HG02798 (cell line): Measurements from ENCODE around the gene RILPL1.
"Not testable (repeated sequence)": the region's sequence is repeated elsewhere in the genome, so short reads cannot be mapped to it uniquely, and the experiment has no call there.

ENCODE experiments used
- ATAC-seq: cut with Tn5 transposase; IDR thresholded peaks from one replicate; pipeline ENCODE4 v1.9.1; 2021; ENCODE audit warnings: mild to moderate bottlenecking; ENCODE audit not compliant: unreplicated experiment, poor library complexity

The RILPL1 gene

DNA sequence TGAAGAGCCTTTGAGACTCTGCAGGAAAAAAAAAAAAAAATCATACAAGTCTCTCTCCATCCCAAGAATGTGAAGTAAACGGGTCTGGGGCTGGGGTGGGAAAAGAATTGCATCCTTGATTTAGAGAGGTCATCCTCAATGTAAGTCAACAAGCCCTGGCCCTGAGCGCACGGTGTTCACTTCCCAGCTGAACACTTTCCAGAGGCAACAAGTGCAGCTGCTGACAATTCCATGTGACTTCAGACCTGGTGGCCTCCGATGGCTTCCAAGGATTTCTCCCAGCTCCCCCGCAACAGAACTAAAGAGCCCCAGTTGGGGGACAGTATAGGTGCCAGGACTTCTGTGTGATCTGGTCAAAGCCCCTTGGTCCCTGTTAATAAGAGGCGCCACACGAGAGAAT, 2.4 kb downstream of the RILPL1 start:
- ATAC-seq, result no peak

DNA sequence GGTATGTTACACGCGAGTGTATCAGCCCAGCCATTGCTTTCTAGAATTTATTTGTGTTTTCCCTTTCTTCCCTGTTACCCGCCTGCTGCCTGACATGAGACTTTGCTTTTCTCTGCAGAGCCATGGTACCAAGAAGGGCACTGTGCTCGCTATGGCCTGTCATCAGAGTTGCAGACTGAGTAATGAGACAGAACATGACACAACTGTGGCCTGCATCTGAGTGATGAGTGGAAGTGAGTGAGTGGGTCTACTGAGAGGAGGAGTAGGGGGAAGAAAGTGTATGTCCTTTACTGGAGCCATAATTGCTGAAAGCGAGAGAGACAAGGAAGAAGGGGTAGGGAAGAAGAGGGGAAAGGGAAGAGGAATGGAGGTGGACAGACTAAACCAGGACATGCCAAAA, 2.9 kb downstream of the RILPL1 start:
- no peak for ATAC-seq

DNA sequence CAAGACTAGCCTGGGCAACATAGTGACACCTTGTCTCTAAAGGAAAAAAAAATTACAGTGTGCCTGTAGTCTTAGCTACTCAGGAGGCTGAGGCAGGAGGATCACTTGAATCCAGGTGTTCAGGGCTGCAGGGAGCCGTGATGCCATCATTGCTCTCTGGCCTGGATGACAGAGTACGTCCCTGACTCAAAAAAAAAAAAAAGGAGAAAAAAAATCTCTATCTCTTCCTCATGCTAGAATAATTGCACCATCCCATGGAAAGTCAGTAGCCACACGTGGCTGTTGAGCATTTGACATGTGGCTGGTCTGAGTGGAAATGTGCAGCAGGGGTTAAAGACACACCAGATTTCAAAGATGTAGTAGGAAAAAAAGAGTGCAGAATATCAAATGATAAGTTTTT, 3.8 kb downstream of the RILPL1 start:
- no peak for ATAC-seq

DNA sequence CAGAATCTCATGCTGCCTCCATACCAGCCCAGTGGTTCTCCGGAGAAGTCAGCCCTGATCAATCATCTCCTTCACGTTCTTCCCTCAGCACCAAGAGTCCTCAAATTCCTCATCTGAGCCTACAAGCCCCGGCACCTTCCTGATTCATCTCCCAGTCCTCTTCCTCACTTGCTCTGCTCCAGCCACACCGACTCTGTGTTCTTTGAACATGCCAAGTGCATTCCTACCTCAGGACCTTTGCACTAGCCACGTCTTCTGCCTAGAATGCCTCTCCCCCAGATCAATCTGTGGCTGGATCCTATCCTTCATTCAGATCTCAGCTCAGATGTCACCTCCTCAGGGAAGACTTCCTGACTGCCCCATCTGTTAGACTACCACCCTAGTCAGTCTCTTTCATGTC, 4.7 kb downstream of the RILPL1 start:
- no peak for ATAC-seq

DNA sequence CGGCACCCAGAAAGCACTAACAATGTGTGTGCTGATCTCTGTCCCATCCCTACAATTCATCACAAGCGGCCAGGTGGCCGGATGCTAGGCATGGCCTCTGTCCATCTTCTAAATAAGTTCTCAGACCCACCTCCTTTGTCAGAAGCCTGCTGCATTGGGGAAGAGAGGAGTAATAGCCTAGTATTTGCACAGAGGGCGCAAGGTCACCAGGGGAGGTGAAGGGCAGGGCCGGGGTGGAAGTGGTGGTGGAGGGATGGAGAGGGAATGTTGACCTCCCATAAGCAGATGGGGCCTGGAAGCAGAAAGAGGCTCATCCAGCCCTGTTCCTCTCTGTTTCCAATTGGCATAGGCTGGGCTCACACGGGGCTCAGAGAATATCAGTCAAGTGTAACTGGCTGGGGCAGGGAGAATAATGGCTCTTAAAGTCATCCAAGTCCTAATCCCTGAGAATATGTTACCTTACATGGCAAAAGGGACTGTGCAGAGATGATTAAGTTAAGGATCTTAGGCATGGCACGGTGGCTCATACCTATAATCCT, 6.9 kb downstream of the RILPL1 start:
- ATAC-seq, result no peak

DNA sequence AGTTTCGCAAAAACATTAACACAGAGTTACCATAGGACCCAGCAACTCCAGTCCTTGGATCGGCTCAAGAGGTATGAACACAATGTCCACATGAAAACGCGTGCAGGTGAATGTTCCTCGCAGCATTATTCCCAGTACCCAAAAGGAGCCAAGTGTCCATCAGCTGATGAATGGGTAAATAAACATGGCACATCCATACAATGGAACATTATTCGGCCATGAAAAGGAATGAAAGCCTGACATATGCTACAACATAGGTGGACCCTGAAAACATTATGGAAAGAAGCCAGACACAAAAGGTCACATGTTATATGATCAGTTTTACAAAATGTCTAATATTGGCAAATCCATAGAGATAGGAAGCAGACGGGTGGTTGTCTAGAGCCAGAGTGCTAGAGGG, 9.1 kb downstream of the RILPL1 start:
- ATAC-seq, result no peak

DNA sequence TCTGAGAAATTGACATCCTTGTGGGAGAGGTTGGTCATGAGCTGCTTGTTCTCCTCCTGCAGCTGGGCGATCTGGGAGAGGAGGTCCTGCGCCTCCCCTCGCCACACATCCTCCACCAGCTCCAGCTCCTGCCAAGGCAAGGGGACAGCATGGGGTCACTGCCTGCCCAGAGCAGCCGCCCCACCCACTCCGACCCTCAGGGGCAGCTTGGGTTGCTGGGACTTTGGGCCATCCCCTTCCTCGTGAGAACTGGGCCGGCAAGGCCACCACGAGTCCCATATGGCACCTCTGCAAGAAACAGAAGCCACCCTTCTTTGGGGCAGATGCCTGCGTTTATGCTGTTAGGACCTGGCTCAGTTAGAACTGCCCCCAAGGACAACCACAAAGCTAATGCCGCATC, 10.0 kb downstream of the RILPL1 start:
- no peak for ATAC-seq

DNA sequence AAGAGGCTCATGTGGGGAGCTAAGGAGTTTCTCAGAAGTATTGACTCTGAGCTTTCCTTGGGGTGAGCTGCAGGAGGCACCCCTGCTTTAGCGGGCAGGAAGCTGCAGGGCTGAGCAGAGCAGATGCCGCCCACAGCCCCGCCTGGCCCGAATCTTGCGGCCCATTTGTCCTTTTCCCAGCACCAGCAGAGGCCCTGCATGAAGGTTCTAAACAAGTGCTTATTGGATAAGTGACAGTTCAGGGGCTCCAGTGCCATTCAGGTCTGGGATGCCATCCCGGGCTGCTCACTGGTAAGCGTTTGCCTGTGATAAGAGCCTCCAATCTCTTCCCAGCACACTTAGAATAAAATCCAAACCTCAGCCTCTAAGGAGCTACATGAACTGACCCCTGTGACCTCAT, 11.4 kb downstream of the RILPL1 start:
- ATAC-seq, result no peak

DNA sequence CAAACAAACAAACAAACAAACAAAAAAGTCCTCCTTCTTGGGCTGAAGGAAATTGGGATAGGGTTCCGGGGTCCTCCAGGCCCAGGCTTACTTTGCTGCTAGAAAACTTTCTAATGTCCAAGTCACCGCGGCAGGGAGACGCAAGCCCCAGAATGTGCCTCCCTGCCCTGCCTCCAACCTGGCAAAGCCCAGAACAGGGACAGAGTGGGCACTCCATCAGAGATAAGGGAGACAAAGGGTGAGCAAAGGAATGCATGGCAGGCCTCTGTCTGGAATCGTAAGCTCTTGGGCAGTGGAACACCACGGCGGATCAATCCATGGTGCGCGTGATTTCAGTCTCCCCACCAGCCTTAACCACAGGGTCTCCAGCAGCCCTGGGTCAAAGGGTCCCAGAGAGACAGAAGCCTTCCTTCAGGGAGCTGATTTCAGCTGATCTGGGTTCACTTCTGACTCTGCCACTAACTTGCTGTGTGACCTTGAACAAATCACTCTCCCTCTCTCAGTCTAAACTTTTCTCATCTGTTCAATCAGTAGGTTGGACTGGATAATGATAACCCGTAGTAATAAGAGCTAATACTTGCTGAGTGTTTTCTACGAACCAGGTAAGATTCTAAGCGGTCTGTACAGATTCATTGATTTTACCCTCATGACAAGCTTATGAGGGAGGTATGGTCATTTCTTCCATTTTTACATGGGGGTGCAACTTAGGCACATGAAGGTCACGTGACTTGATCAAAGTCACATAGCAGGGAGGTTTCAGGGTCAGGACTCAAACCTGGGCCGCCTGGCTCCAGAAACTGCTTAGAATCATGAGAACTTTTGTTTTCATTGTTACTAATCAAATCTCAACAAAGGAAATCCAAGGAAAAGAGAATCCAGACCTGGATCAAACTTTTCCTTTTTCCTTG, 12.7 kb downstream of the RILPL1 start:
- no peak for ATAC-seq

DNA sequence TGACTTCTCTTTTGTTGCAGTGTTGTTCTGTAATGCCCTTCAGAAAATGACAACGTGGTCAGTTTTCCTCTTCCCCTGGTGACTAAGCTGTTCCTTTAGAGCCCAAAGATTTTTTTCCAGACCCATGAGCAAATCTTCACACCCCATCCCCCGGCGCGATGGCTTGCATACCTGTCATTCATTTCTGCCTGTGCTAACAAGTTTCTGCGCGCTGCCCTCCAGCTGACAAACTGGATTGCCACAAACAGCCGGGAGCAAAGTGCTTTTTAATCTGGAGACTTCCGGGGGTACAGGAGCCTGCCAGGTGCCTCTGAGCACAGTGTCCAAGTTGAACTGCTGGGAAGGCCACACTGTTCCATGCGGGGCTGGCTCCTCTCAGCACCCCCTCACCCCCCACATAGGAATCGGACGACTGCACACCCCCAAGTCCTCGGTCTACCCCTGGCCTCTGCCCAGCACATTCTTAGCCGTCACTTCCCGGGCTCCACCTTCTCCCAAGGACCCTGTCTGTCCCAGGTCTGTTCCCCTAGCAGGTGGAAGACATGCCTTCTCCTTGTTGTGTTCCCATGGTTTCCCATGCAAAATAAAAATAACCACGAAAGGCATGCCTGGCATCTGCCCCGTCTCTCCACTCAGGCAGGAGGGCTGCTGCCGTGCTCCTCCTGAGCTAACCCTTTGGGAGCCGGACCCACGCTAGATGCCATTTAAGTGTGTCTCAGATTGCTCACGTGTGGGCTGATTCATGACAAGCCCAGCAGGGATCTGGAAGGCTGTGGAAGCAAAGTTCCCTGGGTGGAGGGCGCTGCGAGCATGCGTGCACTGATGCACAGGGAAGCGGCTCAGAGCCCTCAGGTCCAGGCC, 14.1 kb downstream of the RILPL1 start:
- no peak for ATAC-seq

DNA sequence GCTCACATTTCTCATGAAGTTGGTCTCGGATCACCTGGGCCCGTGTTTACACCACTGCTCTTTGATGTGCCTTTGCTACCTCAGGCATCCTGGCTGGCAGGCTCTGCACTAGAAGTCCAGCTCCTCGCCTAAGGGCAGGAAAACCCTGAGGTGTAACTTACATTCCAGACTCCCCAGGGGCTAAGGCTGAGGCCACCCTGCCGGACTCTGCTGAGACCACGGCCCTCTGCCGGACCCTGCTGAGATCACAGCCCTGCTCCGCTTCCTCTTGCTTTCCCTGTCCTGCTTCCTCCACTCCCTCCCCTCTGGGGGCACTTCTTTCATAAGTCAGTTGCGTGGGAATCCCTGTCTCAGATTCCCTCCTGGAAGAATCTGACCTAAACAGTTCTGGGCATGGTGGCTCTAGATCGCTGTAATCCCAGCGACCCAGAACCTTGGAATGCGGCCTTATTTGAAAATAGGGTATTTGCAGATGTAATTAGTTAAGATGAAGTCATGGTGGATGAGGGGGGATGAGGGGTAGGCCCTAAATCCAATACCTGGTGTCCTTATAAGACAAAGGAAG, 17.2 kb downstream of the RILPL1 start:
- no peak for ATAC-seq

DNA sequence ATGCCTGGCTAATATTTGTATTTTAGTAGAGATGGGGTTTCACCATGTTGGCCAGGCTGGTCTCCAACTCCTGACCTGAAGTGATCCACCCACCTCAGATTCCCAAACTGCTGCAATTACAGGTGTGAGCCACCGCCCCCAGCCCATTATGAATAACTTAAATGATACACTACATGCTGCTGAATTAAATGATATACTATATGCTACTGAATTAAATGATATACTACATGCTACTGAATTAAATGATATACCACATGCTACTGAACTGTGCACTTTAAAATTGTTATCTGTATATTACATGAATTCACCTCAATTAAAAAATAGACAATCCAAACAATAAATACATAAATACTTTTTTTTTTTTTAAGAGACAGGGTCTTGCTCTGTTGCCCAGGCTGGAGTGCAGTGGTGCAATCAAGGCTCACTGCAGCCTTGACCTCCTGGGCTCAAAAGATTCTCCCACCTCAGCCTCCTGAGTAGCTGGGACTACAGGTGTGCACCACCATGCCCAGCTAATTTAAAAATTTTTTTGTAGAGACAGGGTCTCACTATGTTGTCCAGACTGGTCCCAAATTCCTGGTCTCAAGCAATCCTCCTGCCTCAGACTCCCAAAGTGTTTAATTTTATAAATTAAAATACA, 18.8 kb downstream of the RILPL1 start:
- ATAC-seq, result not testable (repeated sequence)

DNA sequence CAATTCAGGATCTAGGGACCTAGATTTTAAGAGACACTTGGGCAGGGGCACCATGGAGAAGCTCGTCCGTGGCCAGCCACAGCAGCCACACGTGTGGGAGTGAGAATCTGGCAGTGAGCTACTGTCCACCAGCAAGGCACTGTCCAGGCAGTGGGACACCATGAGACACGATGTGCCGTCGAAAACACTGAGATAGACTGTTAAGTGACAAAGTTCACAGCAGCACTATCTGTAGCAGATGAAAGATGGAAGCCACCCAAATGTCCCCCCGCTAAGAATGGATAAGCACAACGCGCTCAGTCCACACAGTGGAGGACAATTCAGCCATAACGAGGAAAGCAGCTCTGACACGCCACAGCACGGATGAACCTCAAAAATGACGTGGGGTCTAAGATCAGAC, 19.7 kb downstream of the RILPL1 start:
- ATAC-seq, result no peak

DNA sequence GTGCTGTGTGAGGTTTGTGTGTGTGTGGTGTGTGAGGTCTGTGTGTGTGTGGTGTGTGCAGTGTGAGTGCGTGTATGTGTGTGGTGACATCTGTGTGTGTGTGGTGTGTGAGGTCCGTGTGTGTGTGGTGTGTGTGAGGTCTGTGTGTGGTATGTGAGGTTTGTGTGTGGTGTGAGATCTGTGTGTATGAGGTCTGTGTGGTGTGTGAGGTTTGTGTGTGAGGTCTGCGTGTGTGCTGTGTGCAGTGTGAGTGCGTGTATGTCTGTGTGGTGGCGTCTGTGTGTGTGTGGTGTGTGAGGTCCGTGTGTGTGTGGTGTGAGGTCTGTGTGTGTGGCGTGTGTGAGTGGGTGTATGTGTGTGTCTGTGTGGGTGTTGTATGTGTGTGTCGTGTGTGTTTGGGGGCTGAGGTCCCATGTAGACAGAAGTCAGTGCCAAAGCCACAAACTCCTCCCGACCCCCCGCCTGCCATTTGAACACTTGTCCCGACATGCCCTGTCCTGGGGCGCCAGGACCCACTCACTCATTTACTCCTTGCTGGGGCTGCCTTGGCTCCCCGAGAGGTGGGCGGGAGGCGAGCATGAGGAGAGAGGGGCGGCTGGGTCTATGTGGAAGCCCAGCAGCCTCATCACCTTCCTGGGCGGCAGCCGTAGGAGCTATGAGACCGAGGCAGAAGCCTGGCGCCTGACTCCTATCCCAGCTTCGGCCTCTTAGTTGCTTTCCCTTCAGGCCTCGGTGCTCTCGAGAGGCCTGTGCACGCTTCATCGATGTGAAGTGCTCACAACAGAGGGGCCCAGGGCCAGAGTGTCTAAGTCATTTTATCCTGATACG, 20.5 kb downstream of the RILPL1 start:
- ATAC-seq, result no peak

DNA sequence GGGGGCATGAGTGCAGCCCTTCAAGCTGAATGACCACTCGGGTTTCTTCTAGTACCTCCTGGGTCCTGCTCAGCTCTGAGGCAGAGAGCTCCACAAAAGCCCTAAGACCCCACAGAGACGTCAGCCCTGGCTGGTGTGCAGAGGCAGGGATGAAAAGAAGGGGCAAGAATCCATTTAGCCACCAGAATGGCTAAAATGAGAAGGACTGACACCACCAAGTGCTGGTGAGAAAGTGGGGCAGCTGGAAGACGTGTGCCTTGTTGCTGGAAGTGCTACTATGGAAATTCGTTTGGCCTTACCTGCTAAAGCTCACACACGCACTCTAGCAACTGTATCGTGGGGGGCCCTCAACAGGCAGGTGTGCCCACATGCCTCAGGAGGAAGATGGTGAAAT, 26.7 kb downstream of the RILPL1 start:
- ATAC-seq, result no peak

DNA sequence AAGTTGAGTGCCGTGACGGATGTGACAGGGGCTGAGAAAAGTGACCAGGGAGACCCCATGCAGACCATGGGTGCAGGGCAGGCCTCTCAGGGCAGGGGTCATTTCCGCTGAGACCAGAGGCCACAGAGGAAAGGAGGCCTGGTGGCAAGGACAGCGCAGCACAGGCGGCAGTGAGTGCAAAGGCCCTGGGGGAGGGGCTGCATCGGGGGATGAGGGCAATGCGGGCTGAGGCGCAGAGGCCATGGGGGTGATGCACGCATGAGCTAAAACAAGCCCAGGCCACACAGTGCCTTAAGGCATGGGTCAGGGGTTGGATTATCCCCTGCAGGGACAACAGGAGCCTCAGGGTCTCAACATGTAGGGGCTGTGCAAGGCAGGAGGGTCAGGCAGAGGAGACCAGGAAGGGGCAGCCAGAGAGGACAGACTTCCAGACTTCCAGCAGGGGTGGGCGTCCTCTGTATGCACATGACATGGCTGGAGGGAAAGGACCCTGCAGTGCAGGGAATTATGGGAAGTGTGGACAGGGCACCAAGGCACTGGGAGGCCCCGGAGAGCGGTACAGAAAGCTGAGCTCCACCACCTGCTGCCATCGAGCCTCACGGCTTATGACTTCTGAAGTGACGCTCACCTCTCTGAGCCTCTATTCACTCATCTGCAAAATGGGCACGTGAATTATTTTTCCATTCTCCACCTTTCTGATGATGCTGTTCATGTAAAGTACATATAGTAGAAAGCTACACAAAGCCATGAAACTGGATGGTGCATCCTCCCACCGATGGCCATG, 27.3 kb downstream of the RILPL1 start:
- ATAC-seq, result no peak

DNA sequence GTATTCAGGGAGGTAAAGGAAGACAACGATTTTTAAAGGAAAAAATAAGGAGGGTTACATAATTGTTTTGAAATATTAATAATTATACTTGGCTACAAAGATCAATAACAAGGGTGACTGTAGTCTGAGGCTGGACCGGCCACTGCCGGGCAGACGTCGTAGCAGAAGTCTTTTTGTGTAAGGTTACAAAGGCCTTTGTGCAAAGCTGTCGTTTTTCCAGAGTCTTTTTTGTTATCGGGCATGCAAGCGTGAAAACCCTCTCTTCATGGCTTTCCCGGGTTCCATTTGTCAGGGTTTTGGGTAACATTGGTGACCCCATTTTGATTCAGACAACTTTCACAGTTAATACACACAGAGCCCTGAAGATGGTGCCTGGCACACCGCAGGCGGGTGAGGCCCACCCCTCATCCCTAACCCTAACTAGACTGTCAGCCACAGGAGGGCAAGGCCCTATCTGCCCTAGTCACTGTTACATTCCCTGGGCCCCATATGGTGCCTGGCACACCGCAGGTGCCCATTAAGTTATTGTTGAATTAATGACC, 31.3 kb downstream of the RILPL1 start:
- ATAC-seq, result no peak

DNA sequence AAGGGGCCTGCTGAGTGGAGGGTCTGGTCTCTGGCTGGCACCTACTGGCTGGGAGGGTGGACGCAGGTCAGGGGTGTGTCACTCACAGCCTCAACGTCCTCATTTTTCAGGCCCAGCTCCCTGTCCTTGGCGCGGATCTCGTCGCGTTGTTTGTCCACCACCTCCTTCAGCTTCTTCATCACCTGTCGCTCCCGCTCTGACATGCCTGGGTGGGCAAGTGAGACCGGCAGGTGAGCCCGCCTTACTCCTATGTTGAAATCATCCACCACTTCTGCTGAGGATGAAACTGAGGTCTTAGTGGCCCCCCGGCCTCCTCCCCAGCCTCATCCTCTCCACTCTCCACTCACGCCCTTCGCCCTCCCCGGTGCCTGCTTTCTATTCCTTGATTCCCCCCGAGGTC, 34.2 kb downstream of the RILPL1 start:
- no peak for ATAC-seq
